Choroid plexus epithelial cell (primary cell): ENCODE measurements around the gene MED27.

Experiments
- DNase-seq: peaks from one replicate; pipeline ENCODE4 v3.0.0-alpha.2; 2010; ENCODE audit warnings: low read depth
- H3K4me3 ChIP-seq: 2 replicates; pipeline ENCODE4 v1.5.1; 2011; ENCODE audit warnings: low read depth, mild to moderate bottlenecking, control low read depth, low read length, moderate library complexity
- TF ChIP-seq, protein P1 (sequence below): conservative IDR thresholded peaks from 2 replicates; pipeline ENCODE4 v1.5.1; 2011; ENCODE audit warnings: low read depth, mild to moderate bottlenecking, control low read depth, inconsistent platforms, low read length, moderate library complexity

MED27 gene

DNA sequence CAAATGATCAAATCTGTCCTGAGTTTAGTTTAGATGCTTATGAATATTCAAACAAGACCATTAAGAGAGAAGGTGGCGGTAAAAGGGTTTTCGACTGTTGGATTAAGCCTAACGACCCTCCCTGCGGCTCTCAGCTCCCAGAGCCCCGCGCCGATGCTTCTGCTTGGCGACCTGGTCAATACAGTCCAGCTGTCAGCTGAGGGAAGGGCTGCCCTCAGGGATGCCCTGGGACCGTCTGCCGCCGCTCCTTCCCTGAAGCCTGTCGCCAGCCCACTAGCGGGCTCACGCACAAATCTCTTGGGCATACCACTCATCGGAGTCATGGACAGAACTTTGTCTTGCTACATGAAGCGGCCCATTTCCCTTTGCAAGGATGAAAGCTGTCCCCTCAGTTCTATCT lies 203.2 kb downstream of the MED27 start:
- TF ChIP-seq, protein P1, sequence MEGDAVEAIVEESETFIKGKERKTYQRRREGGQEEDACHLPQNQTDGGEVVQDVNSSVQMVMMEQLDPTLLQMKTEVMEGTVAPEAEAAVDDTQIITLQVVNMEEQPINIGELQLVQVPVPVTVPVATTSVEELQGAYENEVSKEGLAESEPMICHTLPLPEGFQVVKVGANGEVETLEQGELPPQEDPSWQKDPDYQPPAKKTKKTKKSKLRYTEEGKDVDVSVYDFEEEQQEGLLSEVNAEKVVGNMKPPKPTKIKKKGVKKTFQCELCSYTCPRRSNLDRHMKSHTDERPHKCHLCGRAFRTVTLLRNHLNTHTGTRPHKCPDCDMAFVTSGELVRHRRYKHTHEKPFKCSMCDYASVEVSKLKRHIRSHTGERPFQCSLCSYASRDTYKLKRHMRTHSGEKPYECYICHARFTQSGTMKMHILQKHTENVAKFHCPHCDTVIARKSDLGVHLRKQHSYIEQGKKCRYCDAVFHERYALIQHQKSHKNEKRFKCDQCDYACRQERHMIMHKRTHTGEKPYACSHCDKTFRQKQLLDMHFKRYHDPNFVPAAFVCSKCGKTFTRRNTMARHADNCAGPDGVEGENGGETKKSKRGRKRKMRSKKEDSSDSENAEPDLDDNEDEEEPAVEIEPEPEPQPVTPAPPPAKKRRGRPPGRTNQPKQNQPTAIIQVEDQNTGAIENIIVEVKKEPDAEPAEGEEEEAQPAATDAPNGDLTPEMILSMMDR: no peak
- no peak for DNase-seq
- H3K4me3 ChIP-seq: no peak overlapping the region

DNA sequence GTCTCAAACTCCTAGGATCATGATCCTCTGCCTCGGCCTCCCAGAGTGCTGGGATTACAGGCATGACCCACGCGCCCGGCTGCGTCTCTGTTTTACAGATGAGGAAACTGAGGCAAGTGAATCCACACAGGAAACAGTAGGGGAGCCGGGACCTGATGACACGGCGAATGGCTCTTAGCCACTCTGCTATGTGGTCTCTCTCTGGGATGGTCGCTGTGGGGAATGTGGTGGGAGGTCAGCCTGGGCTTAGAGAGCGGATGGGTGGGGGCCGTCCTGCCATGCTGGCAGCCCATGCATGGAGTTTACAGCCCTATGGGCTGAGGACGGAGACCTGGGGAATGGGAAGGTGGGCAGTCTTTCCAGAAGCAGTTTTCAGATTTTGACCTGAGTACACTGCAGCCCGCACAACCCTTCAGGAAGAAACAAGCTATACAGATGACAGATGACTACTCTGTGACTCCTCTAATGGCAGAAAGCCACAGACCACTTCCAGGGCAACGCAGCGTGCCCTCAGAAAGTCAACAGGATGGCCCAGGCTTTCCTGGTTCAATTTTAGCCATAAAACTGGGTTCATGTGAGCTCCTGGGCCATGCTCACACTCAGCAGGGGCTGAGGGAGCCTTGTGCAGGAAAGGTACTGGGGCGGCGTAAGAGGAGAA lies 203.7 kb downstream of the MED27 start:
- H3K4me3 ChIP-seq: no peak overlapping the region
- TF ChIP-seq, protein P1: no peak
- no peak for DNase-seq

DNA sequence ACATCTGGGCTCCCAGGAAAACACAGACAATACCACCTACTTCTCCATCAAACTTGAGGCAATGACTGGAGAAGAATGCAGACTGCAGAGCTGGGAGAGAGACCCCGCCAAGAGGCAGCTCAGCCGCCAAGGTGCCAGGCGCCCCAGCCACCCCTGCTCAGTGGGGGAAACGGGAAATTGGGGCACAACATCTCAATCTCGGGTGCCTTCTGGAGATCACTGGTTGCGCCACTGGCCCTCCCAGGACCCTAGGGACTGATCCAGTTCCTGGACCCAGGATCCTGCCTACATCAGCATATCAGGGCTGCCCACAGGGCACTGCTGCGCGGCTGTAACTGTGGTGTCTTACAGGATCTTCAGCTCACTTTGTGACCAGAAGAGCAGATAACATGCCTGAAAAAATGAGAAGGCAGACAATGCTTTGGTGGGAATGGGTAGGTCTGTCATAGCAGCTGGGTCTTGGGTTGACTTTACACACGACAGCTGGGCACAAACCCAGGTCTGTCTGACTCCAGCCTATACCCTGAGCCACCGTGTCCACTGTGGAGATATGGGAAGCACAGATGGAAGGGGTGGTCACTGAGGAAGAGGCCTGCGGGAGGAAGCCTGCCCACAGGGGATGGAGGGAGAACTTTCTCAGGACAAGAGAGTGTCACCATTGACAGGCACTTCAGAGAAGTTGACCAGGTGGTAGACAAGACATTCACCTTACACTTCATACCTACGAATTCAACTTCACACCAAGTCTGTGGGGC lies 204.6 kb downstream of the MED27 start:
- TF ChIP-seq, protein P1: no peak
- no peak overlapping the region for H3K4me3 ChIP-seq
- DNase-seq: no peak

DNA sequence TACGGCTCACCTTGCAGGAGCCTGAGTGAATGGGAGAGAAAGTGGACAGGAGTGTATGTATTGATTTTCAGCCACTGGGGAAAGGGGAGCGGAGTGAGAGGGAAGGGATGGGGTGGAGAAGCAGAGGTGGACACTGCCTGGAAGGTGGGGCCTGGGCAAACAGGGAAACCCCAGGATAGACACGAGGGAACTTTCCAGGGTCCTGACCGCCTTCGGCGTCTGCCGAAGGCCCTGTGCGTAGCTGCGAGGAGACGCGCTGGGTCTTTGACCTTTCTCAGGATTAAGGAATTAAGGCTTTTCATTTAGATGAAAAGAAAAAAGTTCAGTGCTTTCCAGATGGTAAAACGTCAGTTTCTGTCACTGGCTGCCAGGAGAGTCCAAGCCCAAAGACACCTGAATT lies 205.2 kb downstream of the MED27 start:
- TF ChIP-seq, protein P1: no peak

DNA sequence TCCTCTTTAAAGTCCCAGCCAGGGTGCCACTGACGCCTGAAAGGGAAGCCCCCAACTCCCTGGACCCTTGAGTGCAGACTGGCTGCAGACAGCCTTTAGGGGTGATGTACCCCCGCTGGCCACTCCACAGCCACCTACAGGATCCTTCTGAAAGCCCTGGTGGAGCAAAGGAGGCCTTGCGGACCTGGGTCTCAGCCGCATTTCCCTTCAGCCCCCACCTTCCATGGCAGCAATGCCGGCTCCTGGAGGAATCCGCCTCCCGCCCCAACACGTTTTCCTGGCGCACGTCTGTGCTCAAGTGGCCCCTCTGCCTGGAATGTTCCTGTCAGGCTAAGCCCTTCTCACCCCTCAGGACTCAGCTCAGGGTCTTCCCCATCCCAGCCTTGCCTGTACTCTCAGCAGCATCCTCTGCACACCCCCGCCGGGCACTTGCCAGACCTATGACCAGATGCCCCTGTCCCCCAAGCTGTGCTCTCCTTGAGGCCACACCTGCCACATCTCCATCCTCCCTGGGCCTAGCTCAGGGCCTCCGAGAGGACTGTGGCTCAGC lies 205.7 kb downstream of the MED27 start:
- no peak overlapping the region for H3K4me3 ChIP-seq
- DNase-seq: no peak
- TF ChIP-seq, protein P1: no peak

More for the DNA sequence above, 205.2 kb downstream of the MED27 start:
- H3K4me3 ChIP-seq: no peak overlapping the region
- DNase-seq: no peak

DNA sequence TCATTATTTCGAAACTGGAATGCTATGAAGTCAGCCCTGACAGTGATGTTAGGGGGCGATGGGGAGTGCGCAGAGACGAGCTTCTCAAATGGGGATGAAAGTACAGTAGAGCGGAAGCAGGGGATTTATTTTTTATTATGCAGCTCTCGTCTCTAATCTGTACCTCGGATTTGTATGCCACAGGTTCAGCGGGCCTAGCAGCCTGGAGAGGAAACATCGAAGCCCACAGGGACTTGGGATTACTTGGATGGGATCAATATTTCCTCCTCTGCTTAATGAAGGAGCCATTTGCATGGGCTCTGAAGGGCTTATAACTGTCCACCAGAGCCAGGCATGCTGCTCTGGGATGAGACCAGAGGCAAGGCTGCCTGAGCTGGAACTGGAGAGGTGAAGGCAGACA lies 206.3 kb downstream of the MED27 start:
- DNase-seq: no peak
- TF ChIP-seq, protein P1: no peak
- no peak overlapping the region for H3K4me3 ChIP-seq

DNA sequence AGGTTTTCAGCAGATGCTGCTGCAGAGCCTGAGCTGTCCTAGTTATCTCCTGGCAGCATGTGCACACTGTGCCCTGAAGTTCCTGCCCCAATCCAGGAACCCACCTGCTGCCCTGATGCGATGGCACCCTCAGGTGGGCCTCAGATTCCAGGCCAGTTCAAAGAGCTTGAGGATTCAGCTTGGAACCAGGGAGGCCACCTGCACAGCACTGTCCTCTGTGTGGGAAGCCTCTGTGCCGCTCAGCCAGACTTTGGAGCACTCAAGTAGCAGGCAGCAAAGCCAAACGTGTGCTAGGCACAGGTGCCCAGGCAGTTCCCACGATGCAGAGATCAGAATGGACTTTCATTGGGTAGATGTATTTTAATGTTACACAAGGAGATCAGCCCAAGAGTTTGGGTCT lies 207.0 kb downstream of the MED27 start:
- no peak for DNase-seq
- H3K4me3 ChIP-seq: no peak overlapping the region
- TF ChIP-seq, protein P1: no peak
